CD14-positive monocyte (primary cell): Measurements from ENCODE around the gene ZBTB17. TPM values are rescaled to one million over a fixed set of nuclear protein-coding genes. Genes with fewer than 3 reads are reported as not detected.

ENCODE experiments used
- DNase-seq, 3 donors: peaks; one replicate each; pipeline ENCODE4 v3.0.0-alpha.2; 2011 to 2022
- H2AFZ ChIP-seq: 2 replicates; pipeline ENCODE4 v1.6.0; 2012; ENCODE audit warnings: mild to moderate bottlenecking, low read depth, low read length, inconsistent platforms; ENCODE audit not compliant: insufficient read depth, poor library complexity, severe bottlenecking
- H3K27ac ChIP-seq, 2 donors: 1 replicate in 1 of 2; 2 replicates in 1 of 2; pipeline ENCODE4 v1.5.1; 2012 to 2013; ENCODE audit warnings: low read length in 2 of 2, control low read depth in 1 of 2, inconsistent platforms in 1 of 2, low read depth in 1 of 2, mild to moderate bottlenecking in 1 of 2
- H3K27me3 ChIP-seq, 2 donors: one replicate each; pipeline versions ENCODE4 v1.6.0 to v1.6.1; 2011 to 2013; ENCODE audit warnings: low read length in 2 of 2; ENCODE audit not compliant: control insufficient read depth in 2 of 2, insufficient read depth in 2 of 2
- H3K36me3 ChIP-seq, 2 donors: replicated peaks in 1 of 2; 1 replicate in 1 of 2; 2 replicates in 1 of 2; pipeline versions ENCODE4 v1.5.1 to v1.6.1; 2012 to 2013; ENCODE audit warnings: low read length in 2 of 2, control low read depth in 1 of 2, inconsistent platforms in 1 of 2, mild to moderate bottlenecking in 1 of 2; ENCODE audit not compliant: insufficient read depth in 2 of 2, control insufficient read depth in 1 of 2
- H3K4me1 ChIP-seq, 2 donors: 1 replicate in 1 of 2; 2 replicates in 1 of 2; pipeline versions ENCODE4 v1.5.1 to v1.6.1; 2012 to 2013; ENCODE audit warnings: low read length in 2 of 2, control low read depth in 1 of 2, inconsistent platforms in 1 of 2, mild to moderate bottlenecking in 1 of 2, moderate library complexity in 1 of 2; ENCODE audit not compliant: insufficient read depth in 2 of 2, control insufficient read depth in 1 of 2
- H3K4me2 ChIP-seq: replicated peaks from 2 replicates; pipeline ENCODE3; 2012; ENCODE audit warnings: low read length, moderate library complexity, mild to moderate bottlenecking; ENCODE audit not compliant: poor library complexity, severe bottlenecking; ENCODE audit errors: extremely low read depth
- H3K4me3 ChIP-seq, 3 experiments: fragments of 200-600 bp in 1 of 3; sonication (generic) in 1 of 3; replicated peaks in 1 of 3; 1 replicate in 2 of 3; 2 replicates in 1 of 3; pipeline ENCODE4 v1.5.1; 2011 to 2013; ENCODE audit warnings: low read length in 3 of 3, mild to moderate bottlenecking in 3 of 3, control low read depth in 2 of 3, low read depth in 2 of 3, inconsistent platforms in 1 of 3, moderate library complexity in 1 of 3
- H3K79me2 ChIP-seq: 2 replicates; pipeline ENCODE4 v1.6.0; 2012; ENCODE audit warnings: mild to moderate bottlenecking, control low read depth, inconsistent platforms, low read length, moderate library complexity; ENCODE audit not compliant: insufficient read depth
- H3K9ac ChIP-seq: 2 replicates; pipeline ENCODE4 v1.6.0; 2017; ENCODE audit warnings: low read length, mild to moderate bottlenecking; ENCODE audit not compliant: insufficient read depth, poor library complexity, severe bottlenecking
- H3K9me3 ChIP-seq, 2 donors: replicated peaks in 1 of 2; 1 replicate in 1 of 2; 2 replicates in 1 of 2; pipeline versions ENCODE4 v1.5.1 to v1.6.1; 2012 to 2013; ENCODE audit warnings: low read length in 2 of 2, control low read depth in 1 of 2; ENCODE audit not compliant: control insufficient read depth in 1 of 2, insufficient read depth in 1 of 2
- H4K20me1 ChIP-seq: 2 replicates; pipeline ENCODE4 v1.6.0; 2012; ENCODE audit warnings: mild to moderate bottlenecking, low read length, control low read depth, moderate library complexity; ENCODE audit not compliant: insufficient read depth
- H3K27ac Mint-ChIP-seq, 7 donors: one replicate each; pipeline ENCODE4 v1.8.0; 2020; ENCODE audit warnings: mild to moderate bottlenecking in 7 of 7, mixed read lengths in 7 of 7, moderate library complexity in 6 of 7, inconsistent platforms in 2 of 7
- H3K27me3 Mint-ChIP-seq, 3 donors: one replicate each; pipeline ENCODE4 v1.8.0; 2021 to 2022; ENCODE audit warnings: low read depth in 3 of 3, mild to moderate bottlenecking in 3 of 3, mixed read lengths in 3 of 3, moderate library complexity in 3 of 3, inconsistent platforms in 1 of 3
- H3K36me3 Mint-ChIP-seq, 2 donors: one replicate each; pipeline ENCODE4 v1.8.0; 2020; ENCODE audit warnings: mixed read lengths in 2 of 2, inconsistent platforms in 1 of 2, mild to moderate bottlenecking in 1 of 2
- H3K4me1 Mint-ChIP-seq: one replicate; pipeline ENCODE4 v1.8.0; 2020; ENCODE audit warnings: mild to moderate bottlenecking, mixed read lengths
- H3K4me3 Mint-ChIP-seq, 2 donors: one replicate each; pipeline ENCODE4 v1.8.0; 2020; ENCODE audit warnings: mild to moderate bottlenecking in 2 of 2, mixed read lengths in 2 of 2, moderate library complexity in 1 of 2
- H3K9me3 Mint-ChIP-seq, 7 donors: one replicate each; pipeline ENCODE4 v1.8.0; 2020 to 2022; ENCODE audit warnings: mixed read lengths in 7 of 7, mild to moderate bottlenecking in 6 of 7, moderate library complexity in 6 of 7, inconsistent platforms in 2 of 7
- CTCF ChIP-seq: fragments of 200-600 bp; IDR thresholded peaks from one replicate; pipeline ENCODE4 v1.8.0; 2022; ENCODE audit warnings: antibody characterized with exemption, mild to moderate bottlenecking
- WGBS: methylation state at CpG from one replicate; pipeline ENCODE4 v1.1.5; 2013; ENCODE audit warnings: missing lambda C conversion rate; ENCODE audit not compliant: insufficient coverage; 5-methylcytosine and 5-hydroxymethylcytosine counted together
- intact Hi-C, 2 donors: fragments of 100-400 bp; cut with micrococcal nuclease; formaldehyde crosslinking; loops; one replicate each; pipeline versions ENCODE4 v1.15.0 to v1.15.1; 2023
- polyA plus RNA-seq, 3 donors: library from polyadenylated mRNA; depleted of rRNA in 1 of 3; unstranded in 2 of 3; stranded (reverse) in 1 of 3; fragments of 300-500 nt in 2 of 3; fragments of >200 nt in 1 of 3; fragmentation: Illumina TruSeq in 2 of 3; gene quantifications; 1 replicate in 2 of 3; 2 replicates in 1 of 3; pipeline ENCODE4 v1.2.3, GENCODE V29; 2012 to 2021

The ZBTB17 gene
- polyA plus RNA-seq, 3 donors, result 2.8 to 93.3 (median 7.6) TPM

- intact Hi-C loops, result no loop called here
- no peak overlapping the region for H3K4me3 Mint-ChIP-seq
- Histone ChIP-seq H3K79me2 (peaks cover 40% of the 10 kb centered on the region), H2AFZ (no peak overlapping the region), H3K27me3 (no peaks in the 10 kb centered on the region), H4K20me1 (peaks cover 94% of the 10 kb centered on the region), H3K4me3 (no peak overlapping the region), H3K36me3 (peaks cover 61 to 65% of the 10 kb centered on the region in 2 donors), H3K9me3 (no peaks in the 10 kb centered on the region), H3K9ac (no peak overlapping the region), H3K4me1 (peaks cover 36 to 42% of the 10 kb centered on the region in 2 donors), H3K27ac (peak overlapping the region in 1 of 2 donors; percentile 92), H3K4me2 (no peak overlapping the region)
- H3K27me3 Mint-ChIP-seq, result no peaks in the 10 kb centered on the region
- DNase-seq, result no peak
- peaks cover 60 to 80% of the 10 kb centered on the region in 2 donors for H3K36me3 Mint-ChIP-seq
- peaks cover 39% of the 10 kb centered on the region for H3K4me1 Mint-ChIP-seq
- 94% methylated on average over 14 of the region's 18 CpGs for WGBS
- H3K9me3 Mint-ChIP-seq, result peaks cover 0 to 2% (median 0%) of the 10 kb centered on the region in 7 donors
- no peak for TF ChIP-seq CTCF
- H3K27ac Mint-ChIP-seq, result peak overlapping the region in 4 of 7 donors; percentile 9 to 97 (median 78)
Measured at GRCh38 chr1:15946571-15947381, 29.1 kb downstream of the ZBTB17 start.

- H3K9me3 ChIP-seq, result no peaks in the 10 kb centered on the region
- peaks cover 28 to 34% of the 10 kb centered on the region in 2 donors for H3K4me1 ChIP-seq
- Mint-ChIP-seq H3K4me3 (no peak overlapping the region), H3K36me3 (peaks cover 63 to 86% of the 10 kb centered on the region in 2 donors), H3K9me3 (peaks cover 0 to 2% (median 0%) of the 10 kb centered on the region in 7 donors), H3K27ac (peak overlapping the region in 3 of 7 donors; percentile 43 to 86 (median 77)), H3K27me3 (no peaks in the 10 kb centered on the region), H3K4me1 (peaks cover 31% of the 10 kb centered on the region)
- WGBS, result 97% methylated on average over 13 of the region's 17 CpGs
- no peak for DNase-seq
- H4K20me1 ChIP-seq, result peaks cover 95% of the 10 kb centered on the region
- no peaks in the 10 kb centered on the region for H3K27me3 ChIP-seq
- intact Hi-C loops, result no loop called here
- no peak for TF ChIP-seq CTCF
- H3K4me3 ChIP-seq, result no peak overlapping the region
- no peak overlapping the region for H2AFZ ChIP-seq
- H3K27ac ChIP-seq, result peak overlapping the region in 1 of 2 donors; percentile 92
- no peak overlapping the region for H3K4me2 ChIP-seq
- no peak overlapping the region for H3K9ac ChIP-seq
- peaks cover 69 to 73% of the 10 kb centered on the region in 2 donors for H3K36me3 ChIP-seq
- H3K79me2 ChIP-seq, result peaks cover 31% of the 10 kb centered on the region
Measured at GRCh38 chr1:15945832-15946448, 30.0 kb downstream of the ZBTB17 start.
